Raji (cell line): ENCODE measurements around the gene GTF3C4.

Experiments used
- POLR2A ChIP-seq: IDR thresholded peaks from 2 replicates; pipeline ENCODE4 v1.6.1; 2011; ENCODE audit warnings: low read depth, low read length, control low read depth; ENCODE audit not compliant: insufficient read depth

Gene GTF3C4

DNA sequence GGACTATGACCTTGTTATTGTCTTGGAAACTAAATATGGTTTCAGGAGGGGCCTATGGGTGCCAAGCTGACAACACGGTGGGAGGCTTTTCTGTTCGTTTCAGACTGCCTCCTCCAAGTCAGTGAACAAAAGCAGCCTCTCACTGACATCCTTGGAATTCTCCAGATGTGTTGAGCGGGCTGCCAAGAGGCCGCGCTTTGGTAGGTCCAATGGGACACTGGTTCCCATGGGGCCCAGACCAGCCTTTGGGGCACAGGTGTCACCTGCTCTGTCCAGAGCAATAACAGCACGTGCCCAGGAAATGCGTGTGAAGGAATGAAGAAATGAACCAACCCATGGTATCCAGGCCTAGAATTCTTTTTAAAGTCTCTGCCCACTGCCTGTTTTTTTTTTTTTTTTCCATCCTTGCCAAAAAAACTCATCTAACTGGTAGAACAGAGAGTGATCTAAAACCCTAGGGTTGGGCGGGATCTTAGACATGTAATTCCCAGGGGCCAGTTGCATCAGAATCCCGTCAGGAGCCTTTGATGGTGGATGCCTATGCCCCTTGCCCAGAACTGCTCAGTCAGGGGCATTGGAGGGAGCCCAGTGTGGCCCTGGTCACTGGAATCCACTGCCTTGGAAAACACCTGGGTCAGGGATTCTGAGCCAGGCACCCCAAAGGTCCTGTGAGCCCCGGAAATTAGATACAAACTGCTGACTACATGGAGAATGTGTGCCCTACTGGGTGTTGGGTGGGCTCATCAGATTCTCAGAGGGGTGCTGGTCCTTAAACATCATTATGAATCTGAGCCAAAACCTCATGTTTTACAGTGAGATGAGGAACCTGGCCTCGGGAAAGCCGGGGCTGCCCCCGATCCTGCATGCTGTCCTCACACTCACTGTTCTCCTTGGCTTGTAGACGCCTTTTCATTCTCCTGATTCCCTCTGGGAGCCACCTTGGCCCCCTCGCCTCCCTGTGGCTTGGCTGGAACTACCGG, 60.1 kb downstream of the GTF3C4 start:
- no peak for TF ChIP-seq POLR2A

DNA sequence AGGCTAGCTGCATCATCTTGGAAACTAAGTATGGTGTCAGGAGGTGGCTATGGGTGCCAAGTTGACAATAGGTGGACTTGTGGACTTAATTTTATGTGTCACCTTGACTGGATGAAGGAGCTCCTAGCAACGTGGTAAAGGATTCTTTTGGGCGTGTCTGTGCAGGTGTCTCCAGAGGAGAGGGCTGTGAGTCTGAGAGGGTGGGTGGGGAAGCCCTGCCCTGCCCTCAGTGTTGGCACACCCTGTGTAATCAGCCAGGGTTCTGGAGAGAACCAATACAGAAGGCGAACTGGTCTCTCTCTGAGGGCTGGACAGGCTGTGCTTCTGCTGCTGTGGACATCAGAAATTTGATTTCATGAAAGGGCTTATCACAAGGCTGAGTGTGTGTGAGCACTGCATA, 61.0 kb downstream of the GTF3C4 start:
- no peak for TF ChIP-seq POLR2A

DNA sequence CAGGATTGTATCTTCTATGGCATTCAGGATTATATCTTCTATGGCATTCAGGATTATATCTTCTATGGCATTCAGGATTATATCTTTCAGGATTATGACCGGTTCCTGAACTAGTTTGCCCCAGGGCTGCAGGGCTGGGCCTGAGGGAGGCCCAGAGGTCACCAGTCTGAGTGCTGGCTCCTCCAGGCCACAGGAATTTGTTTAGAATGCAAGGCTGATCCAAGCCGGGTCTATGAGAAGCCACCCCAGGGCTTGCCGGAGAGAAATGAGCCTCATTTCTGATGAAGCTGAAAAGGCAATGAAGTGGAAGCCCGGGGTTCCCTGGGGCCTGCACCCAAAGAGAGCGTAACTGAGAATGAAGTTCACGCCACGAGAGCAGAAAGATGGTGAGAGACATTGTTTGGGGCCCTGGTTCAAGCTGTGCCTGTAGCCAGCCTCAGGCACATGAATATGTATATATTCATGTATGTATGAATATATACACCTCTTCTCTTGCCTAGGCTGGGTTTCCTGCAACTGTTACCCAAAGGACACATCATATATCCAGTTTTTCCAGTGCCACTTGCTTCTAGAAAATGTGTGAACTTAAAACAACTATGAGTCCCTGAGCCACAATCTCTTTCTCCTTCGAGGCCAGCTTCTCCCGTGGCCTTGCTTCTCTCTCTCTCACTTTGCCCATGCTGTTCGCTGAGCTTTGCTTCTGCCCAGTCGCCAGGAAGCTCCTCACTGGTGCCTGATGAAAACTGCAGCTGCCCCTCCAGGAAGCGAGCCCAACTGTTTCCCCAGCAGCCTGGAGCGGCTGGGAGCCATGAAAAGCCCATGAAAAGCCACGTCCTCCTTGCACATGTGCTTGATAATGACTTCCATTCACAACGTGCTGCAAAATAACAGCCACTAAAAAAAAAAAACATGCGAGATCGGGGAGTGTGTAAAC, 62.3 kb downstream of the GTF3C4 start:
- no peak for TF ChIP-seq POLR2A

DNA sequence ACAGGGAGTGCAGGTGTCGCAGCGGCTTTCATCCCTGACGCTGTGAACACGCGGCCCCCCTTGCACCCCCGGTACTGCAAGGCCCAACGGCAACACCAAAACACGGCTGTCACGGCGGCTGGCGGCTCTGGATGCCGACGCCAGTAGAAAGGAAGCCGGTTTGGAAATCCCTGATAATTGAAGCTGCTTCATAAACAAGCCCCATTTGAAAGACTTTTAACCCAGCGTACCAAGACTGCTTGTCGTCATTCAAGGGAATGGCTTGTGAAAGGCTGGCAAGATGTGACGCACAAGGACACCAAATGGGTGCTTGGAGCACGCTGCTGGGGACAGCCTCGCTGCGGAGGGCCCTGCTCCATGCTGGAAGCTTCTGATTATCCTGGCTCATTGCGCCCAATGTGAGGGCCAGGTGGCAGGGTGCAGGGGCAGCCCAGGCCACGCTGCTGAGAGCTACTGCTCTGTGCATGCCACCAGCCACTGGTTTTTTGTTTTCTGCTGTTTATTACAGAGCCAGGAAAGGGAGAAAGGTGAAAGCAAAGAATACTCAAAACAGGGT, 63.1 kb downstream of the GTF3C4 start:
- TF ChIP-seq POLR2A = no peak

DNA sequence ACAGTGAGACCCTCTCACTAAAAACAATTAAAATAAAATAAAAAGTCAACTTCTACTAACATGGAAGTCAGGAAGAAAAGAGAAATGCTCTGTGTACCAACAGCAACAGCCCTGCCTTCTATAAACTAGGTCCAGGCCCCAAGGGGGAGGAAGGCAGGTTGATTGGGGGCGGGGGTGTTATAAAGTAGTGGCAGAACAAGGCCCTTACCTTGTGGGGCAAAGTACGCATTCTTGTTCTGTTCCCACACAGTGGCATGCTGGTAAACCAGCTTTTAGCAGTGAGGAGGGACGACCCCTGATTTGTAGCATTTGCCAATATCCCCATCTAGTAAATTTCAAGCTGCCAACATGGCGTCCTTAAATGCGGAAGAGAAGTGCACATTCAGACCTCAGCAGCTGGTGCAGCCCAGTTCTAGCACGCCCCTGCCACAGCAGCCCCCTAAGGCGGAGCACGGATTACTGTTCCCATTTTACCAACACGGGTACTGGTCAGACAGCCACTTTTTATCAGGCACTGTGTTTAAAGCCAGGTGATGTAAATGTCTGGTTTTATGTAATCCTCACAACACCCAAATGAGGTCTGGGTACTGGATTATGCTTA, 69.5 kb downstream of the GTF3C4 start:
- no peak for TF ChIP-seq POLR2A

DNA sequence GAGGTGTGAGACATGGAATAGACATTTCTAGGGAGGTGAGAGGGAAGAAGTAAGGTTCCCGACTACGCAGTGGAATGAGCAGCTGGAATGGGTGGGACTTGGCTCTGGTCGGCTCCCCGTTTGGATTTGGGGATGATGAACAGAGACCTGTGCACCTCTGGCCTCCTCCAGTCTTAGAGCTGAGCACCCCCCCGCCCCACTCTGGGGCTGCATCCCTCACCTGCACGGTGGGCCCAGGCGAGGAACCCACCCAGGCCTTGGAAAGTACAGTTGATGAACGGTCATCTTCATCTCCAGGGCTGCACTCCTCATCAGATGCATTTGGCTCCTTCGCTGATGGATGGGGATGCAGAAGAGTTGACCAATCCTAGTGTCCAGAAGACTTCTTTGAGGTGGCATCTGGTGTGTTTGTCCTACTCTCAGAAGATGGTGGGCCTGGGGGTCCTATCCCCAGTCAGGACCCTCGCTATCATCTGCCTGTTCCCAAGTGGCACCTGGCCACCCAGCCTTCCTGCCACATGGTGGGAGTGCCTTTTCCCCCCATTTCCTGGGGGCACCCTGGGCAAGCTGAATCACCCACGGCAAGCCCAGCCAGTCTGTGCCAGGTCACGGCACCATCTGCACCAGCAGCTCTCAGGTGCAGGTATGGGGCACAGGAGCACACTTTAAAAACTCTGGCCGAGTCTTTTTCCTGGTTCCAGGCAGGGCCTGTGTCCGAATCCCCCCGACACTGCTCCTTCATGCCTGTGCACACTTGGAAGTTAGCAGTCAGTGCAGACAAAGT, 70.5 kb downstream of the GTF3C4 start:
- TF ChIP-seq POLR2A = no peak

DNA sequence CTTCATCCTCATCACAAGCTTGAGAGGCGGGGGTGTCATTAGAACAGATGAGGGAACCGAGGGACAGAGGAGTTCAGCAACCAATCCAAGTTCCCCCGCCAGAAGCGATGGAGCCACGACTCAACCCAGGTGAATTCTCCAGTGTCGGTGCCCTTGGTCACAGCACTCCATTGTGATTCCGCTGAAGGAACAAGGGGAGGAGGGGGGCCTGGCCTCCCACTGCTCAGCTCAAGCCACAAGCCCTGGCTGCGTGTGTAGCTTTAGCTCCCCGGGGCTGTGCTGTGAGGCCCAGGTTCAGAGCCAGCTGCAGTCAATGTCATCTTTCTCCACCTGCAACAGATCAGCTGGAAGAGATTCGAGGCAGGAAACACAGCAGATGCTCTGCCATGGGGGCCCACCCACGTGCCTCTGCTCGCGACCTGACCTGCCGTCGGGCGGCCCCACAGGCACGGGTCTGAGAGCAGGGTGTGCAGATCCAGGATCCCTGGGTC, 72.6 kb downstream of the GTF3C4 start:
- TF ChIP-seq POLR2A = no peak

DNA sequence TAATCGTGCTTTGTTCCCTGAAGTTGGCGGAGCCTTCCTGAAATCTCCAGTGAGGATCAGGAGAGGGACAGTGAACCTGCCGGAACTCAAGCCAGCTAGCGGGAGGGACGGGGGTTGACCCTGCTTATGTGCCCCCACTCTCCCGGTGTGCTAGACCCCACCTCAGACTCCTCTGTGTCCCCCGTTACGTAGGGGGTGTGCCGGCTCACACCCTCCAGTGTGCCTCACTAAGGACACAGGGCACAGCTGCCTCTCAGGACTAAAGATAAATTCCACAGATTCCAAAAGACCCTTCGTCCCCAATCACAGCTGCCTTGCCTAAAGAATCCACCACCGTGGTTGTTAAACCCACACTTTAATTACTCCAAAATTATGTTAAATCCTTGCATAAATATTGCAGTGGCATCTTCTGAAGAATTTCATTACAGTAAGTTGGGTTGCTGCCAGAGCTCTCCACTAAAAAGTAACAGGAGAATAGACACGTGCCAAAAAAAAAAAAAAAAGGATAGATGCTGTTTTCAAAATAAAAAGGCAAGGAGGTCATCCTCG, 73.7 kb downstream of the GTF3C4 start:
- TF ChIP-seq POLR2A = no peak
